Measurements from ENCODE around the gene RPTOR.

RPTOR gene

GRCh38 chr17:80586846-80587228, 42.2 kb downstream of the RPTOR start:
- no peak for DNase-seq (ENCODE audit: low read depth)
- no peak for TF ChIP-seq CTCF (IDR thresholded peaks at IDR 0.05; ENCODE audit: control insufficient read depth, extremely low read depth, insufficient read depth)
- H3K4me3 ChIP-seq (ENCODE audit: low read depth, low read length), result no peak overlapping the region

GRCh38 chr17:80588702-80589383, 44.2 kb downstream of the RPTOR start:
- DNase-seq (ENCODE audit: low read depth), result no peak
- no peak for TF ChIP-seq CTCF (IDR thresholded peaks at IDR 0.05; ENCODE audit: control insufficient read depth, extremely low read depth, insufficient read depth)
- no peak overlapping the region for H3K4me3 ChIP-seq (ENCODE audit: low read depth, low read length)

GRCh38 chr17:80591788-80592187, 47.1 kb downstream of the RPTOR start:
- H3K4me3 ChIP-seq (ENCODE audit: low read depth, low read length), result no peak overlapping the region
- no peak for TF ChIP-seq CTCF (IDR thresholded peaks at IDR 0.05; ENCODE audit: control insufficient read depth, extremely low read depth, insufficient read depth)
- no peak for DNase-seq (ENCODE audit: low read depth)

- DNase-seq (ENCODE audit: low read depth), result peak; percentile 63
- no peak overlapping the region for H3K4me3 ChIP-seq (ENCODE audit: low read depth, low read length)
- no peak for TF ChIP-seq CTCF (IDR thresholded peaks at IDR 0.05; ENCODE audit: control insufficient read depth, extremely low read depth, insufficient read depth)
Observed at GRCh38 chr17:80592243-80592642, 47.6 kb downstream of the RPTOR start.

- DNase-seq (ENCODE audit: low read depth), result no peak
- H3K4me3 ChIP-seq (ENCODE audit: low read depth, low read length), result no peak overlapping the region
- no peak for TF ChIP-seq CTCF (IDR thresholded peaks at IDR 0.05; ENCODE audit: control insufficient read depth, extremely low read depth, insufficient read depth)
Observed at GRCh38 chr17:80593181-80593580, 48.5 kb downstream of the RPTOR start.

GRCh38 chr17:80594431-80595269, 50.0 kb downstream of the RPTOR start:
- no peak overlapping the region for H3K4me3 ChIP-seq (ENCODE audit: low read depth, low read length)
- no peak for DNase-seq (ENCODE audit: low read depth)
- TF ChIP-seq CTCF (IDR thresholded peaks at IDR 0.05; ENCODE audit: control insufficient read depth, extremely low read depth, insufficient read depth), result no peak

All from LNCaP clone FGC (cell line).